Measurements from ENCODE around the gene BCAS3.

BCAS3 gene

GRCh38 chr17:61253937-61254574 lies 576.4 kb downstream of the BCAS3 start:
- no peak for ATAC-seq
- TF ChIP-seq CREB5 (CRISPR knock-in tag; IDR thresholded peaks at IDR 0.05; ENCODE audit: low read depth) (no peak), PPARA (CRISPR knock-in tag; IDR thresholded peaks at IDR 0.05; ENCODE audit: borderline replicate concordance) (no peak), ZNF8 (CRISPR knock-in tag; IDR thresholded peaks at IDR 0.05) (no peak), TOX (CRISPR knock-in tag; IDR thresholded peaks at IDR 0.05; ENCODE audit: borderline replicate concordance) (no peak), ZFP3 (CRISPR knock-in tag; IDR thresholded peaks at IDR 0.05) (no peak), ARNTL (CRISPR knock-in tag; IDR thresholded peaks at IDR 0.05; ENCODE audit: borderline replicate concordance, low read depth) (no peak), ESRRG (CRISPR knock-in tag; IDR thresholded peaks at IDR 0.05) (no peak), RARB (CRISPR knock-in tag; IDR thresholded peaks at IDR 0.05) (no peak), BACH2 (CRISPR knock-in tag; IDR thresholded peaks at IDR 0.05; ENCODE audit: borderline replicate concordance) (no peak), ZC3H10 (CRISPR knock-in tag; IDR thresholded peaks at IDR 0.05) (no peak), OSR1 (CRISPR knock-in tag; IDR thresholded peaks at IDR 0.05) (no peak), GLIS3 (CRISPR knock-in tag; IDR thresholded peaks at IDR 0.05) (no peak), ZFP30 (CRISPR knock-in tag; IDR thresholded peaks at IDR 0.05) (no peak), TCF4 (CRISPR knock-in tag; IDR thresholded peaks at IDR 0.05; ENCODE audit: borderline replicate concordance) (no peak), ISL1 (CRISPR knock-in tag; IDR thresholded peaks at IDR 0.05) (no peak), ZNF565 (CRISPR knock-in tag; conservative IDR thresholded peaks at IDR 0.05; ENCODE audit: low read depth) (no peak), ZNF70 (CRISPR knock-in tag; IDR thresholded peaks at IDR 0.05) (no peak)
- TF ChIP-seq, protein P1, sequence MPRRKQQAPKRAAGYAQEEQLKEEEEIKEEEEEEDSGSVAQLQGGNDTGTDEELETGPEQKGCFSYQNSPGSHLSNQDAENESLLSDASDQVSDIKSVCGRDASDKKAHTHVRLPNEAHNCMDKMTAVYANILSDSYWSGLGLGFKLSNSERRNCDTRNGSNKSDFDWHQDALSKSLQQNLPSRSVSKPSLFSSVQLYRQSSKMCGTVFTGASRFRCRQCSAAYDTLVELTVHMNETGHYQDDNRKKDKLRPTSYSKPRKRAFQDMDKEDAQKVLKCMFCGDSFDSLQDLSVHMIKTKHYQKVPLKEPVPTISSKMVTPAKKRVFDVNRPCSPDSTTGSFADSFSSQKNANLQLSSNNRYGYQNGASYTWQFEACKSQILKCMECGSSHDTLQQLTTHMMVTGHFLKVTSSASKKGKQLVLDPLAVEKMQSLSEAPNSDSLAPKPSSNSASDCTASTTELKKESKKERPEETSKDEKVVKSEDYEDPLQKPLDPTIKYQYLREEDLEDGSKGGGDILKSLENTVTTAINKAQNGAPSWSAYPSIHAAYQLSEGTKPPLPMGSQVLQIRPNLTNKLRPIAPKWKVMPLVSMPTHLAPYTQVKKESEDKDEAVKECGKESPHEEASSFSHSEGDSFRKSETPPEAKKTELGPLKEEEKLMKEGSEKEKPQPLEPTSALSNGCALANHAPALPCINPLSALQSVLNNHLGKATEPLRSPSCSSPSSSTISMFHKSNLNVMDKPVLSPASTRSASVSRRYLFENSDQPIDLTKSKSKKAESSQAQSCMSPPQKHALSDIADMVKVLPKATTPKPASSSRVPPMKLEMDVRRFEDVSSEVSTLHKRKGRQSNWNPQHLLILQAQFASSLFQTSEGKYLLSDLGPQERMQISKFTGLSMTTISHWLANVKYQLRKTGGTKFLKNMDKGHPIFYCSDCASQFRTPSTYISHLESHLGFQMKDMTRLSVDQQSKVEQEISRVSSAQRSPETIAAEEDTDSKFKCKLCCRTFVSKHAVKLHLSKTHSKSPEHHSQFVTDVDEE (CRISPR knock-in tag; IDR thresholded peaks at IDR 0.05), result no peak

GRCh38 chr17:61254904-61255303 lies 577.3 kb downstream of the BCAS3 start:
- TF ChIP-seq ESRRG (CRISPR knock-in tag; IDR thresholded peaks at IDR 0.05), result no peak
- TF ChIP-seq TOX (CRISPR knock-in tag; IDR thresholded peaks at IDR 0.05; ENCODE audit: borderline replicate concordance), result peak; percentile 4; the same call in 1 of the 2 replicates
- no peak for TF ChIP-seq CREB5 (CRISPR knock-in tag; IDR thresholded peaks at IDR 0.05; ENCODE audit: low read depth)
- no peak for TF ChIP-seq CSRNP3 (CRISPR knock-in tag; IDR thresholded peaks at IDR 0.05)
- TF ChIP-seq PATZ1 (CRISPR knock-in tag; IDR thresholded peaks at IDR 0.05; ENCODE audit: borderline replicate concordance), result no peak
- TF ChIP-seq CSDC2 (CRISPR knock-in tag; IDR thresholded peaks at IDR 0.05), result no peak
- TF ChIP-seq BACH2 (CRISPR knock-in tag; IDR thresholded peaks at IDR 0.05; ENCODE audit: borderline replicate concordance), result no peak
- no peak for ATAC-seq

DNA sequence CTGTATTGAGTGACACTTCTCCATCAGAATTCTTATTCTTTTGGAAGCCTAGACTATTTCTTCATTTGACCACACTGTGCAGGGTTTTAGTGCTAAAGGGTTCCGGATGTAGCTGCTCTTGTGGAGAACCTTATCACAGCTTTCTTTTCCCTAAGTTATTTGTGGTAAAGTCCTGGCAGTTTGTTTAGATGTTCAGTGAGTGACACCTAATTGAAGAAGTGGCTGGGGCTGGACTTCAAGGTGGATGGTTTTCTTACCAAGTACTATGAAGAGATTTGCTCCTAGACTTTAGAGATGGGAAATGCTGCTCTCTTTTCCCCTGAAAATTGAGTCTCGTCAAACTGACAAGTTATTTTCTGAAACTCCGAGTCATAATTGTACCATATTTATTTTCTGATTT lies 578.0 kb downstream of the BCAS3 start:
- no peak for ATAC-seq
- no peak for TF ChIP-seq TOX (CRISPR knock-in tag; IDR thresholded peaks at IDR 0.05; ENCODE audit: borderline replicate concordance)
- no peak for TF ChIP-seq PPARA (CRISPR knock-in tag; IDR thresholded peaks at IDR 0.05; ENCODE audit: borderline replicate concordance)
- TF ChIP-seq ZFP3 (CRISPR knock-in tag; IDR thresholded peaks at IDR 0.05), result no peak
- TF ChIP-seq ZC3H10 (CRISPR knock-in tag; IDR thresholded peaks at IDR 0.05), result no peak
- no peak for TF ChIP-seq POU6F1 (CRISPR knock-in tag; IDR thresholded peaks at IDR 0.05; ENCODE audit: borderline replicate concordance, low read depth)
- no peak for TF ChIP-seq PATZ1 (CRISPR knock-in tag; IDR thresholded peaks at IDR 0.05; ENCODE audit: borderline replicate concordance)
- TF ChIP-seq TCF4 (CRISPR knock-in tag; IDR thresholded peaks at IDR 0.05; ENCODE audit: borderline replicate concordance), result no peak
- no peak for TF ChIP-seq ZNF565 (CRISPR knock-in tag; conservative IDR thresholded peaks at IDR 0.05; ENCODE audit: low read depth)
- TF ChIP-seq BACH2 (CRISPR knock-in tag; IDR thresholded peaks at IDR 0.05; ENCODE audit: borderline replicate concordance), result no peak
- TF ChIP-seq GLIS3 (CRISPR knock-in tag; IDR thresholded peaks at IDR 0.05), result no peak
- no peak for TF ChIP-seq ZNF70 (CRISPR knock-in tag; IDR thresholded peaks at IDR 0.05)
- TF ChIP-seq ARNTL (CRISPR knock-in tag; IDR thresholded peaks at IDR 0.05; ENCODE audit: borderline replicate concordance, low read depth), result no peak
- no peak for TF ChIP-seq SNAI2 (CRISPR knock-in tag; IDR thresholded peaks at IDR 0.05)
- TF ChIP-seq CSDC2 (CRISPR knock-in tag; IDR thresholded peaks at IDR 0.05), result no peak
